K562 (cell line): ENCODE measurements around the gene TCP11. TPM values are rescaled to one million over a fixed set of nuclear protein-coding genes. Genes with fewer than 3 reads are reported as not detected.

Source experiments
- DACH1 ChIP-seq: fragments of 450-650 bp; IDR thresholded peaks from 2 replicates; pipeline ENCODE4 v1.6.1; 2018; ENCODE audit not compliant: partially characterized antibody
- FOXP4 ChIP-seq: sonication (generic); formaldehyde crosslinking; IDR thresholded peaks from 2 replicates; pipeline ENCODE4 v1.8.0; 2022; ENCODE audit warnings: mild to moderate bottlenecking, missing genetic modification reagents, borderline replicate concordance
- HOXB6 ChIP-seq: fragments of 250-450 bp; sonication (Bioruptor Pico); IDR thresholded peaks from 2 replicates; pipeline ENCODE4 v1.5.1; 2022; ENCODE audit warnings: mild to moderate bottlenecking, borderline replicate concordance
- KLF13 ChIP-seq: fragments of 450-650 bp; IDR thresholded peaks from 2 replicates; pipeline ENCODE4 v1.6.1; 2016; ENCODE audit warnings: missing genetic modification characterization, low read depth, mild to moderate bottlenecking, missing compliant biosample characterization, moderate library complexity, borderline replicate concordance
- PPARD ChIP-seq: fragments of 250-450 bp; sonication (Bioruptor Pico); IDR thresholded peaks from 2 replicates; pipeline ENCODE4 v1.8.0; 2022; ENCODE audit warnings: inconsistent platforms, mild to moderate bottlenecking, moderate library complexity
- TAF7 ChIP-seq: fragments of 450-650 bp; IDR thresholded peaks from 2 replicates; pipeline ENCODE4 v1.6.1; 2016; ENCODE audit warnings: missing genetic modification characterization, missing compliant biosample characterization
- TFE3 ChIP-seq: fragments of 450-650 bp; formaldehyde crosslinking; IDR thresholded peaks from 2 replicates; pipeline ENCODE4 v1.4.0; 2020; ENCODE audit warnings: mild to moderate bottlenecking, mixed read lengths
- polyA plus RNA-seq, 8 experiments: library from polyadenylated mRNA; depleted of rRNA in 4 of 8; stranded (reverse) in 5 of 8; unstranded in 3 of 8; fragments of >200 nt; fragmentation: Nextera tagmentation in 2 of 8; fragmentation: Illumina TruSeq in 1 of 8; extraction: Ambion mirVana in 2 of 8; extraction: Trizol in 1 of 8; gene quantifications; 2 replicates each; pipeline versions ENCODE4 v1.2.1 to v1.2.3, GENCODE V29; 2011 to 2014; ENCODE audit warnings: inconsistent platforms in 1 of 8, missing spikeins in 1 of 8
- total RNA-seq, 7 experiments: library from RNA; depleted of rRNA in 6 of 7; stranded (reverse); fragments of >200 nt in 6 of 7; fragmentation: Illumina TruSeq in 2 of 7; extraction: Trizol in 2 of 7; gene quantifications; 2 replicates each; pipeline versions ENCODE4 v1.2.1 to v1.2.3, GENCODE V29; 2011 to 2021; ENCODE audit warnings: low replicate concordance in 1 of 7

Gene TCP11
- total and polyA plus RNA-seq, 9 of the 15 experiments (the other 6 are each of a cell fraction or from before 2014, with no cell fraction given) = not detected

GRCh38 chr6:35088281-35089215 lies 52.6 kb downstream of the TCP11 start (continued):
- TF ChIP-seq FOXP4 (no peak), DACH1 (no peak), TFE3 (CRISPR knock-in tag) (no peak), PPARD (no peak), TAF7 (tag) (no peak), KLF13 (tag) (no peak), HOXB6 (CRISPR knock-in tag) (no peak)
